ENCODE measurements around the gene SKOR2. TPM values are rescaled to one million over a fixed set of nuclear protein-coding genes. Genes with fewer than 3 reads are reported as not detected.

The SKOR2 gene
- total and polyA plus RNA-seq, 2 experiments from 2014 or later = not detected

DNA sequence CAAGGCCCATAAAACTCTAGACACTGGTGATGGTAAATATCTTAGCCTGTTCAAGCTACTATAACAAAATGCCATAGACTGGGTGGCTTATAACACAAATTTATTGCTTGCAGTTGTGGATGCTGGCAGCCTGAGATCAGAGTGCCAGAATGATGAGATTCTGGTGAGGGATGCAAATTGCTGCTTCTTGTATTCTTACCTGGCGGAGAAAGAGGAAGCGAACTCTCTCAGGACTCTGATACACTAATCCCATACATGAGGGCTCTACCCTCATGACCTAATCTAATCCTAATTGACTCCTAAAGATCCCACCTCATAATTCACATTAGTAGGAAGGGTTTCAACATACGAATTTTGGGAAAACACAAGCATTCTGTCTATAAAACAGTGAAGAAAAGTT, 70.7 kb downstream of the SKOR2 start:
- TF ChIP-seq, protein P1, sequence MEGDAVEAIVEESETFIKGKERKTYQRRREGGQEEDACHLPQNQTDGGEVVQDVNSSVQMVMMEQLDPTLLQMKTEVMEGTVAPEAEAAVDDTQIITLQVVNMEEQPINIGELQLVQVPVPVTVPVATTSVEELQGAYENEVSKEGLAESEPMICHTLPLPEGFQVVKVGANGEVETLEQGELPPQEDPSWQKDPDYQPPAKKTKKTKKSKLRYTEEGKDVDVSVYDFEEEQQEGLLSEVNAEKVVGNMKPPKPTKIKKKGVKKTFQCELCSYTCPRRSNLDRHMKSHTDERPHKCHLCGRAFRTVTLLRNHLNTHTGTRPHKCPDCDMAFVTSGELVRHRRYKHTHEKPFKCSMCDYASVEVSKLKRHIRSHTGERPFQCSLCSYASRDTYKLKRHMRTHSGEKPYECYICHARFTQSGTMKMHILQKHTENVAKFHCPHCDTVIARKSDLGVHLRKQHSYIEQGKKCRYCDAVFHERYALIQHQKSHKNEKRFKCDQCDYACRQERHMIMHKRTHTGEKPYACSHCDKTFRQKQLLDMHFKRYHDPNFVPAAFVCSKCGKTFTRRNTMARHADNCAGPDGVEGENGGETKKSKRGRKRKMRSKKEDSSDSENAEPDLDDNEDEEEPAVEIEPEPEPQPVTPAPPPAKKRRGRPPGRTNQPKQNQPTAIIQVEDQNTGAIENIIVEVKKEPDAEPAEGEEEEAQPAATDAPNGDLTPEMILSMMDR (IDR thresholded peaks at IDR 0.05; ENCODE audit: low read depth, low read length) = no peak
- Histone ChIP-seq H3K9me3 (ENCODE audit: low read depth) (no peaks in the 10 kb centered on the region), H3K27ac (no peak overlapping the region), H3K4me3 (no peak overlapping the region), H3K4me1 (ENCODE audit: low read depth) (no peaks in the 10 kb centered on the region), H3K27me3 (no peaks in the 10 kb centered on the region), H3K36me3 (no peaks in the 10 kb centered on the region)
- DNase-seq (ENCODE audit: low read depth in 1 of 2, low spot score in 1 of 2) = no peak

DNA sequence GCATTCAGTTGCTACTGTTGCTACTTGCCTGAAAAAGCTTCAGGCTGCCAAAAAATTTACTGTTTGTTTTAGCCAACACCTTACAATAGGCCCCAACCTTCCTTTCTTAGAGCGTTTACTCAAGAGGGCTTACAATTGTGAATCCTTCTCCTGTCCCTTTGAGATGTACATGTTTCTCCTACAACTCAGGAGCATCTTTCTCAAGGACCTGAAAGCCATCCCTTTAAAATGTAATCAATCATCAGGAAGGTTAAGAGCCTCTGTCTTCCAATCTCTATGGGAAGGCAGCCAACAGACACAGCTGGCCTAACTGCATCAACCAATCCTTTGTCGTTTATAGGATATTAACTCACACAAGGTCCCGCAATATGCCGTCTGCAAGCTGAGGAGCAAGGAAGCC, 71.9 kb downstream of the SKOR2 start:
- Histone ChIP-seq H3K9me3 (ENCODE audit: low read depth) (no peaks in the 10 kb centered on the region), H3K27me3 (no peaks in the 10 kb centered on the region), H3K4me3 (no peak overlapping the region), H3K4me1 (ENCODE audit: low read depth) (peaks cover 6% of the 10 kb centered on the region), H3K27ac (no peak overlapping the region), H3K36me3 (no peaks in the 10 kb centered on the region)
- no peak for DNase-seq (ENCODE audit: low read depth in 1 of 2, low spot score in 1 of 2)
- TF ChIP-seq, protein P1 (IDR thresholded peaks at IDR 0.05; ENCODE audit: low read depth, low read length) = no peak

DNA sequence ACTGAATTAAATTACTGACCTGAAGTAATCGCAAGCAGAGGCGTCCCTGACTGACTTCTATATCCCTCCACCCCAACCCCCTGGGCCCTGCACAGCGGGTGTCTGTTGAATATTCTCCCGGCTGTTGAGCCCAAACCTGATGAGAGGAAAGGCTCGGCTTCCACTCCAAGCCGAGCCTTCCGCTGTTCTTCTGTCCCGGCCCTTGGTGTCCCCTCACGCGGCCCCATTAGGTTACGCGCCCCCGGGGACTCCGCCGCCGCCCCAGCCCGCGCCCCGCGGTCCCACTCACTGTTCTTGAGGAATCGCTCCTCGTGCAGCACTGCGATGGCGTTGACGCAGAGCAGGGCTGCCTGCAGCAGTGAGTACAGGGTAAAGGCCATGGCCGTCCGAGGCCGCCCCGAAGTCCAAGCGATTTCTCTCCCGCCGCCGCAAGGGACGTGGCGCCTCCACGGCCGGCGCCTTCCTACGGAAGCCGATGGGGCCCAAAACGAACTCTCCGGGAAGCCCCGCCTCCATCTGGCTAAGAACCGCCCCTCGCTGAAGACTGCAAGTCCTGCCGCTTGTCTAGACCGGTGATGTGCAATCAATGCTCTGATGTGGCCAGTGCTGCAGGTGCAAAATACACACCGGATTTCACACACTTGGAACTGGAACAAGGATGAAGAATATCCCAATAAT, 75.4 kb downstream of the SKOR2 start, which contains the start of gene IER3IP1:
Gene IER3IP1 (minus strand): TSS at position 467 of the 678 bp plus-strand sequence. CDS start 87 bp downstream, at position 380.
- Histone ChIP-seq H3K4me1 (ENCODE audit: low read depth) (peaks cover 13% of the 10 kb centered on the region), H3K27me3 (no peaks in the 10 kb centered on the region), H3K27ac (peak within 1 kb of the TSS; percentile 98), H3K4me3 (peak within 1 kb of the TSS; percentile 97), H3K9me3 (ENCODE audit: low read depth) (no peaks in the 10 kb centered on the region), H3K36me3 (no peaks in the 10 kb centered on the region)
- TF ChIP-seq, protein P1 (IDR thresholded peaks at IDR 0.05; ENCODE audit: low read depth, low read length) = no peak
- peak; percentile 92 to 95 for DNase-seq (ENCODE audit: low read depth in 1 of 2, low spot score in 1 of 2)

DNA sequence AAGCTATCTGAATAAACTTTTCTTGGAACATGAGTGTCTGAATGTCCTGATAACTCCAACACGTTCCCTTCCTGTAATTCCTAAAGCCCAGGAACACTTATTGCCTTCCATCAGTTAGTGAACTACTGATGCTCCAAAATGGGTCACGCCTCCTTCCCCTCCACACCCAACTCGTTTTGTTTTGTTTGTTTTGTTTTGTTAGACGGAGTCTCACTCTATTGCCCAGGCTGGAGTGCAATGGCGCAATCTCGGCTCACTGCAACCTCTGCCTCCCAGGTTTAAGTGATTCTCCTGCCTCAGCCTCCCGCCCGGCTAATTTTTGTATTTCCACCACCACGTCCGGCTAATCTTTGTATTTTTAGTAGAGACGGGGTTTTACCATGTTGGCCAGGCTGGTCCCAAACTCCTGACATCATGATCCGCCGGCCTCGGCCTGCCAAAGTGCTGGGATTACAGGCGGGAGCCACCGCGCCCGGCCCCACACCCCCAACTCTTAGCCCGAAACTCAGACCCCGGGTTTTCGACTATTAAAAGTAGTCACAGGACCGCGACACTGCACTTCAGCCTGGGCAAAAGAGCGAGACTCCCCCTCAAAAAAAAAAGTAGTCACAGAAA, 76.1 kb downstream of the SKOR2 start:
- H3K4me1 ChIP-seq (ENCODE audit: low read depth) = peaks cover 13% of the 10 kb centered on the region
- DNase-seq (ENCODE audit: low read depth in 1 of 2, low spot score in 1 of 2) = no peak
- no peaks in the 10 kb centered on the region for H3K9me3 ChIP-seq (ENCODE audit: low read depth)
- TF ChIP-seq, protein P1 (IDR thresholded peaks at IDR 0.05; ENCODE audit: low read depth, low read length) = no peak
- H3K4me3 ChIP-seq = peak overlapping the region; percentile 97
- peak overlapping the region; percentile 98 for H3K27ac ChIP-seq
- H3K27me3 ChIP-seq = no peaks in the 10 kb centered on the region
- H3K36me3 ChIP-seq = no peaks in the 10 kb centered on the region

DNA sequence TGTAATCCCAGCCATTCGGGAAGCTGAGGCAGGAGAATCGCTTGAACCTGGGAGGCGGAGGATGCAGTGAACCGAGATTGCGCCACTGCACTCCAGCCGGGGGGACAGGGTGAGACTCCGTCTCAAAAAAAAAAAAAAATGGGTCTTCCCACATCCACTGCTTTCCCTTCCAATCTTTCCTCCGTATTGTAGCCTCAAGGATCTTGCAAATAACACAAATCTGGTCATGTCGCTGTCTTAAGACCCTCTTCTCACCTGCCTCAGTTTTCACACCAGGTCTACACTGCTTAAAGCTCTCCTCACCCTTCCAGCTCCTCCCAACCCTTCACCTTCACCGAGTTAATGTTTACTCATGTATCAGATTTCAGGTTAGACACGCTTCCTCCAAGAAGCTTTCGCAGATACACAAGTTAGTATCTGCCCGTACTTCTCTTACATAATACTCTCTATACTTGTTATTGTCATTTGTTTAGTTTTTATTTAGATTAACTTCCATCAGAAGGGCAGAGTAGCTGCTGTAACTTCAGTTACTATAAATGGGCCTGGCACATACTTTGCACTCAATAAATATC, 76.8 kb downstream of the SKOR2 start:
- TF ChIP-seq, protein P1 (IDR thresholded peaks at IDR 0.05; ENCODE audit: low read depth, low read length) = no peak
- peak overlapping the region; percentile 97 for H3K4me3 ChIP-seq
- no peaks in the 10 kb centered on the region for H3K36me3 ChIP-seq
- peaks cover 13% of the 10 kb centered on the region for H3K4me1 ChIP-seq (ENCODE audit: low read depth)
- H3K27me3 ChIP-seq = no peaks in the 10 kb centered on the region
- no peak for DNase-seq (ENCODE audit: low read depth in 1 of 2, low spot score in 1 of 2)
- no peaks in the 10 kb centered on the region for H3K9me3 ChIP-seq (ENCODE audit: low read depth)
- no peak overlapping the region for H3K27ac ChIP-seq

Data from cardiac muscle cell (in vitro differentiated cells and primary cell).